Hippocampal formation (tissue), 2 donors: ENCODE results near the gene PNLIP.

Source experiments
- DNase-seq, 2 donors: peaks; one replicate each; lab custom pipeline; 2025; lab: John Stamatoyannopoulos, UW

The PNLIP gene

GRCh38 chr10:116615199-116615776 is 69.6 kb downstream of the PNLIP start:
- no peak for DNase-seq
